Measurements from ENCODE around the gene IL1RAPL2.

Gene IL1RAPL2

DNA sequence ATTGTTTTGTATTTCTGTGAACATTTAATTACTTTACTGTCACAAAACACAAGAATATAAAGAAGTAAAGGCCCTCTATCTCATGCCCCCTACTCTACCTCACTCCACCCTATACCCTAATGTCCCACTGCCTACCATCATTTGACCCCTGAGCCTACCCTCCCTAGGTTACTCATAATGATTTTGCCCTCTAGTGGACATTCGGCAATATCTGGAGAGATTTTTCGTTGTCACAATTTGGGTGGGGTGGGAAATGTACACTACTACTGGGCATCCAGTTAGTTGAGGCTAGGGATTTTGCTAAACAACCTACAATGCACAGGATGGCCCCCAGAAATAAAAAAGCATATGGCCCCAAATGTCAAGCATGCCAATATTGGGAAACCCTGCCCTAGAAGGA lies 644.3 kb downstream of the IL1RAPL2 start:
- H3K4me3 ChIP-seq (ENCODE audit: low read length) = no peak overlapping the region
- no peak for DNase-seq (ENCODE audit: low read depth)
- TF ChIP-seq, protein P1, sequence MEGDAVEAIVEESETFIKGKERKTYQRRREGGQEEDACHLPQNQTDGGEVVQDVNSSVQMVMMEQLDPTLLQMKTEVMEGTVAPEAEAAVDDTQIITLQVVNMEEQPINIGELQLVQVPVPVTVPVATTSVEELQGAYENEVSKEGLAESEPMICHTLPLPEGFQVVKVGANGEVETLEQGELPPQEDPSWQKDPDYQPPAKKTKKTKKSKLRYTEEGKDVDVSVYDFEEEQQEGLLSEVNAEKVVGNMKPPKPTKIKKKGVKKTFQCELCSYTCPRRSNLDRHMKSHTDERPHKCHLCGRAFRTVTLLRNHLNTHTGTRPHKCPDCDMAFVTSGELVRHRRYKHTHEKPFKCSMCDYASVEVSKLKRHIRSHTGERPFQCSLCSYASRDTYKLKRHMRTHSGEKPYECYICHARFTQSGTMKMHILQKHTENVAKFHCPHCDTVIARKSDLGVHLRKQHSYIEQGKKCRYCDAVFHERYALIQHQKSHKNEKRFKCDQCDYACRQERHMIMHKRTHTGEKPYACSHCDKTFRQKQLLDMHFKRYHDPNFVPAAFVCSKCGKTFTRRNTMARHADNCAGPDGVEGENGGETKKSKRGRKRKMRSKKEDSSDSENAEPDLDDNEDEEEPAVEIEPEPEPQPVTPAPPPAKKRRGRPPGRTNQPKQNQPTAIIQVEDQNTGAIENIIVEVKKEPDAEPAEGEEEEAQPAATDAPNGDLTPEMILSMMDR (conservative IDR thresholded peaks at IDR 0.05; ENCODE audit: low read depth, low read length) = peak; percentile 17

DNA sequence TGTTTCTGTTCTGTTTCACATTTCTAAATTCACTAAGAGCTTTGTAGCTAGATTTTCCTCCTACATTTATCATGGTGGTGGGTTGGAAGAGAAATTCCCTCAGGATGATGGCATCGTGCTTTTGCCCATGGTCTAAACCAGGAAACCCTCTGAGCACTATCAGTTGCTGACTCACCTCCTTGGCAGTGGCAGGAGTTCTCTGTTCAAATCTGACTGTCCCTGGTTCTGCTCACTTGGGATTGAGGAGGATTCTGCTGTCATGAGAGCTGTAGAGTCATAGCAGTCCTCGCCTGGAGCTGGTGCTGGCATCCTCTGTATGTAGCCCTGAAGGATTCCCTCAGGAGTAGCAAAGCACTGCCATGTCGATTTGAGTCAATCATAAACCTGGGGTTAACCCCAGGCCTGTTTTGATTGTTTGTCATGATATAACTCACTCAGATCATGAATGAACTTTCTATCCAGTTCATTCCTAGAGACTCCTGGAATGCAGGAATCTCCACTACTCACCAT lies 645.1 kb downstream of the IL1RAPL2 start:
- H3K4me3 ChIP-seq (ENCODE audit: low read length) = no peak overlapping the region
- TF ChIP-seq, protein P1 (conservative IDR thresholded peaks at IDR 0.05; ENCODE audit: low read depth, low read length) = no peak
- no peak for DNase-seq (ENCODE audit: low read depth)

DNA sequence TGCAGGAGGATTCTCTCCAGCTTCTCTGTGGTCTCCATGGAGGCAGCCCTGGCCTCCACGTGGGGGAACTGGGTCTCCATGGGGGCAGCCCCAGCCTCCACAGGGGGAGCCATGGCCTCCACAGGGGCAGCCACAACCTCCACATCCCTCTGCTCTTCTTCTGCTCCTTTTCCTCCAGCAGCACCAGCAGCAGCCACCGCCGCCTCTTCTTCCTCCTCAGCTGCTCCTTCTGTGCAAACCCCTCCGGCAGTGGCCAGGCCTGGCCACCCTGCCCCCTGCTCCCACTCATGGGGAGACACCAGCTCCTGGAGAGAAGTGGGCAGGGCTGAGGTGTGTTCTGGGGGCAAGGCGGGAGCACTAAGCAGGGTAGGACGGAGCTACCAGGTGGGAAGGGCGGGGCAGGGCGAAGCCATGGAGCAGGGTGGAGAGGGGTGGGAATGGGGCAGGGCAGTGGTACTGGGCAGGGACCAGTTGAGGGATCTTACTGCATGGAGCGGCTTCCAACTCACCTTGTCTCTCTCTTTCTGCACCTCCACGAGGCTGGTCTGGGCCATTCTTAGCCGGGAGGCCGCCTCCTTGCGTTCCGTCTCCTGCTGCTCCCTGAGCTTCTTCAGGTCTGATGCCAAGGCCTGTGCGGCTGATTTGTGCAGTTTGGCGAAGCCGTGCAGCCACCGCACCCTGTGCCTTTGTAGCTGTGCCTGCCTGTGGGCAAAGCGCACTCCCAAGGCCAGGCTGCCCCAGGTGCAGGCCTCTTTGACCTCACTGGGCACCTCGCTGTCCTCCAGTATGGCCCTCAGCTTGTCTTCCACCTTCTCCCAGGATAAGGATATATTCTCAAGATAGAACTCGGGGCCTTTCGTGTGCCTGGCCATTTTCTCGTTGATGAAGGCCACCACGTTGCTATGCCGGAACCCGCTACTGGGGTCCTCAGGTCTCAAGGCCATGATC lies 653.7 kb downstream of the IL1RAPL2 start:
- DNase-seq (ENCODE audit: low read depth) = no peak
- no peak overlapping the region for H3K4me3 ChIP-seq (ENCODE audit: low read length)
- TF ChIP-seq, protein P1 (conservative IDR thresholded peaks at IDR 0.05; ENCODE audit: low read depth, low read length) = no peak

DNA sequence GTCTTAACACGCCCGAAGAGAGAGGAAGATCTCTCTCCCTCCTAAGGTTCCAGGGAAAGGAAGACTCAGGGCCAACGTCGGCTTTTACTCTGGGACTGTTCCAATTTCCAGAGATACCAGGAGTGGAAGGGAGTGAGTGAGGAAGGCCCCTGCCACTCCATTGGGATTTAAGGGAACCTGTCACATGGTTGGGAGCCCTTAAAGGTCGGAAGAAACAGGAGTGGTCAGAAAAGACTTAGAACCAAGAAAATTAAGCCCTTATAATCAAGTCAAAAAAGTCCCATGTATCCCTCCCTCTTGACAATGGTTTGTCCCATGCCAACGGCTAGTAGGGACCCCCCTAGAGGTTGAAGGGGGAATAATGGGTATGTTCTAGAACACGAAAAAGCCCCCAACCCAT lies 654.6 kb downstream of the IL1RAPL2 start, which contains the start of gene TEX13A:
TEX13A (minus strand) TSS at position 59 of the 400 bp plus-strand sequence. CDS start 297 bp downstream, outside the sequence.
- TF ChIP-seq, protein P1 (conservative IDR thresholded peaks at IDR 0.05; ENCODE audit: low read depth, low read length) = no peak
- H3K4me3 ChIP-seq (ENCODE audit: low read length) = no peak within 1 kb of the TSS
- no peak for DNase-seq (ENCODE audit: low read depth)

DNA sequence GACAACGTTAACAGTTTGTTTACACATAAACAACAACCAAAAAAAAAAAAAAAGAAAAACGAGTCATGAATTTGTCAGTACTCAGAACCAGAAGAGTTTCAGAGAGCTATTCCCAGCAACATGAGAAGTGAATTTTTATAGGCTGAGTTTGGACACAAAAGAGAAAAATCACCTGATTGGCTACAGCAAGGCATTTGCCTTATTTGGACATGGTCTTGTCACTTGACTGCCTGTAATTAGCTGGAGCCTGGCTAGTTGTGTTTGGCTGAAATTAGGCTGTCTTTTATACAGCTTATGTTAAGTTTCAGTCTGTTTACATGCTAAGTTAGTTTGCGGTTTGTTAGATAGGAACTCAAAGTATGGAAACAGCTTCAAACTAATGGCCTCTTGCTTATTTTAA lies 655.4 kb downstream of the IL1RAPL2 start:
- no peak overlapping the region for H3K4me3 ChIP-seq (ENCODE audit: low read length)
- no peak for DNase-seq (ENCODE audit: low read depth)
- TF ChIP-seq, protein P1 (conservative IDR thresholded peaks at IDR 0.05; ENCODE audit: low read depth, low read length) = no peak

DNA sequence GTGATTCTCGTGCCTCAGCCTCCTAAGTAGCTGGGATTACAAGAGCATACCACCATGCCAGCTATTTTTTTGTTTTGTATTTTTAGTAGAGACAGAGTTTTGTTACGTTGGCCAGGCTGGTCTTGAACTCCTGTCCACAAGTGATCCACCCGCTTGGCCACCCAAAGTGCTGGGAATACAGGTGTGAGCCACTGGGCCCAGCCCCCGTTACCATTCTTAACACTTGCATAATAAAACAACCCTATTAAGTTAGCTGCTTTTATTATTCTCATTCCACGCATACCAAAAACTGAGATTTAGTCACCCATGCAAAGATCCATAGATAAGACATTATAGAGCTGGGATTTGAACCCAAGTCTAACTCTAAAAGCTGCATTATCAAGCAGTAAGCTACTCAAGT lies 660.5 kb downstream of the IL1RAPL2 start:
- TF ChIP-seq, protein P1 (conservative IDR thresholded peaks at IDR 0.05; ENCODE audit: low read depth, low read length) = no peak
- H3K4me3 ChIP-seq (ENCODE audit: low read length) = no peak overlapping the region
- no peak for DNase-seq (ENCODE audit: low read depth)

Measured in retinal pigment epithelial cell (primary cell).